Loucy (cell line): Measurements from ENCODE around the gene CD7.

Experiments used
- H2AFZ ChIP-seq: fragments of 200-600 bp; sonication (generic); 2 replicates; pipeline ENCODE4 v1.6.0; 2016; ENCODE audit warnings: antibody characterized with exemption, mild to moderate bottlenecking, low read length, moderate library complexity
- H3F3A ChIP-seq: fragments of 200-600 bp; 2 replicates; pipeline ENCODE4 v1.6.0; 2016; ENCODE audit warnings: antibody characterized with exemption, low read depth, mild to moderate bottlenecking
- H3K27me3 ChIP-seq: fragments of 200-600 bp; sonication (generic); 2 replicates; pipeline ENCODE4 v1.6.1; 2014; ENCODE audit warnings: low read length, mild to moderate bottlenecking; ENCODE audit not compliant: insufficient read depth, poor library complexity, severe bottlenecking
- H3K36me3 ChIP-seq: fragments of 200-600 bp; sonication (generic); 2 replicates; pipeline ENCODE4 v1.6.1; 2016; ENCODE audit warnings: low read length; ENCODE audit not compliant: insufficient read depth
- H3K4me1 ChIP-seq: fragments of 200-600 bp; sonication (generic); 2 replicates; pipeline ENCODE4 v1.5.1; 2014; ENCODE audit warnings: low read length, mild to moderate bottlenecking; ENCODE audit not compliant: insufficient read depth, poor library complexity, severe bottlenecking
- H3K4me2 ChIP-seq: fragments of 200-600 bp; sonication (generic); 2 replicates; pipeline ENCODE4 v1.6.0; 2014; ENCODE audit warnings: antibody characterized with exemption, low read length, low read depth, mild to moderate bottlenecking; ENCODE audit not compliant: poor library complexity, severe bottlenecking
- H3K4me3 ChIP-seq: fragments of 200-600 bp; sonication (generic); 2 replicates; pipeline ENCODE4 v1.5.1; 2014; ENCODE audit warnings: low read length, mild to moderate bottlenecking, mixed read lengths; ENCODE audit not compliant: poor library complexity, severe bottlenecking
- H3K79me2 ChIP-seq: fragments of 200-600 bp; sonication (generic); 2 replicates; pipeline ENCODE4 v1.6.1; 2014; ENCODE audit warnings: low read length; ENCODE audit not compliant: insufficient read depth
- H3K9ac ChIP-seq: fragments of 200-600 bp; sonication (generic); 2 replicates; pipeline ENCODE4 v1.6.0; 2014; ENCODE audit warnings: mild to moderate bottlenecking, low read depth, low read length, moderate library complexity; ENCODE audit not compliant: poor library complexity, severe bottlenecking
- H3K9me2 ChIP-seq: fragments of 200-600 bp; sonication (generic); replicated peaks from 2 replicates; pipeline ENCODE4 v1.6.1; 2016; ENCODE audit warnings: low read depth, low read length, mixed read lengths
- H3K9me3 ChIP-seq: fragments of 200-600 bp; sonication (generic); 2 replicates; pipeline ENCODE4 v1.6.1; 2014; ENCODE audit warnings: mild to moderate bottlenecking, antibody characterized with exemption, low read length, low read depth; ENCODE audit not compliant: insufficient read depth
- H4K20me1 ChIP-seq: fragments of 200-600 bp; sonication (generic); 2 replicates; pipeline ENCODE4 v1.6.0; 2014; ENCODE audit warnings: antibody characterized with exemption, low read length, mild to moderate bottlenecking; ENCODE audit not compliant: insufficient read depth, poor library complexity, severe bottlenecking
- EZH2phosphoT487 ChIP-seq: fragments of 200-600 bp; IDR thresholded peaks from 2 replicates; pipeline ENCODE4 v1.6.1; 2018; ENCODE audit warnings: antibody characterized with exemption, mild to moderate bottlenecking, moderate library complexity, borderline replicate concordance
- TF ChIP-seq, protein P1 (sequence below): fragments of 200-600 bp; sonication (generic); conservative IDR thresholded peaks from 2 replicates; pipeline ENCODE4 v1.5.1; 2014; ENCODE audit warnings: mild to moderate bottlenecking, antibody characterized with exemption, low read length

Gene CD7

DNA sequence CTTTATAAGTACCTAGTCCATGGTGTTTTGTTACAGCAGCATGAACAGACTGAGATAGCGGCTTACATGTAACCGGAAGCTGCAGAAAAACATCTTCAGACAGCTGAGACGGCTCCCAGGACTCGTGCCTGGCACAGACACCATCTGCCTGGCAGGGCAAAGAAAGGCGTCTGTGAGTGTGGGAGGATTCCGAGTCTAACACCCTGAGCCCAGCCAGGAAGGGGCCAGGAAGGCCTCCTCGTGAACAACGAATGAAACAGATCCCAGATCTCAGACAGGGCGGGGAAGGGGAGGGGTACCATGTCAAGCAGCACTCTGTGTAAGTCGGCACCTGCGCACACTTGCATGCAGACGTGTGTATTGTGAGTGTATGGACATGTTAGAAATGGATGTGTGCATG is 39.6 kb downstream of the CD7 start:
- H3K4me1 ChIP-seq: peaks cover 13% of the 10 kb centered on the region
- peaks cover 7% of the 10 kb centered on the region for H3K27me3 ChIP-seq
- H3K9me2 ChIP-seq: no peaks in the 10 kb centered on the region
- TF ChIP-seq, protein P1, sequence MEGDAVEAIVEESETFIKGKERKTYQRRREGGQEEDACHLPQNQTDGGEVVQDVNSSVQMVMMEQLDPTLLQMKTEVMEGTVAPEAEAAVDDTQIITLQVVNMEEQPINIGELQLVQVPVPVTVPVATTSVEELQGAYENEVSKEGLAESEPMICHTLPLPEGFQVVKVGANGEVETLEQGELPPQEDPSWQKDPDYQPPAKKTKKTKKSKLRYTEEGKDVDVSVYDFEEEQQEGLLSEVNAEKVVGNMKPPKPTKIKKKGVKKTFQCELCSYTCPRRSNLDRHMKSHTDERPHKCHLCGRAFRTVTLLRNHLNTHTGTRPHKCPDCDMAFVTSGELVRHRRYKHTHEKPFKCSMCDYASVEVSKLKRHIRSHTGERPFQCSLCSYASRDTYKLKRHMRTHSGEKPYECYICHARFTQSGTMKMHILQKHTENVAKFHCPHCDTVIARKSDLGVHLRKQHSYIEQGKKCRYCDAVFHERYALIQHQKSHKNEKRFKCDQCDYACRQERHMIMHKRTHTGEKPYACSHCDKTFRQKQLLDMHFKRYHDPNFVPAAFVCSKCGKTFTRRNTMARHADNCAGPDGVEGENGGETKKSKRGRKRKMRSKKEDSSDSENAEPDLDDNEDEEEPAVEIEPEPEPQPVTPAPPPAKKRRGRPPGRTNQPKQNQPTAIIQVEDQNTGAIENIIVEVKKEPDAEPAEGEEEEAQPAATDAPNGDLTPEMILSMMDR: no peak
- TF ChIP-seq EZH2phosphoT487: no peak
- no peaks in the 10 kb centered on the region; the same call in 1 of the 2 replicates for H3F3A ChIP-seq
- H3K36me3 ChIP-seq: no peaks in the 10 kb centered on the region
- no peaks in the 10 kb centered on the region for H3K9me3 ChIP-seq
- H3K79me2 ChIP-seq: peaks cover 6% of the 10 kb centered on the region
- peaks cover 3% of the 10 kb centered on the region for H4K20me1 ChIP-seq
- H3K9ac ChIP-seq: no peak overlapping the region
- H3K4me3 ChIP-seq: no peak overlapping the region
- no peak overlapping the region for H2AFZ ChIP-seq
- no peak overlapping the region for H3K4me2 ChIP-seq

DNA sequence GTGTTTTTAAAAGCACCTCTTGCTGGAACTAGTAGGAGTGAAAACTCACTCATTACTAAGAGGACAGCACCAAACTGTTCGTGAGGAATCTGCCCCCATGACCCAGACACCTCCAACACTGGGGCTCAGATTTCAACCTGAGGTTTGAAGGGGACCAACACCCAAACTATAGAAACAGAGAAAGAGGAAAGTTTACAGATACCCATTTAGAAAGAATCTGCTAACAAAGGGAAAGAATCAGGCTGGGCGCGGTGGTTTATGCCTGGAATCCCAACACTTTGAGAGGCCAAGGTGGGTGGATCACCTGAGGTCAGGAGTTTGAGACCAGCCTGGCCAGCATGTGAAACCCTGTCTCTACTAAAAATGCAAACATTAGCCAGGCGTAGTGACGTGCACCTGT is 40.5 kb downstream of the CD7 start:
- Histone ChIP-seq H3K4me3 (no peak overlapping the region), H3K9me2 (no peaks in the 10 kb centered on the region), H3K36me3 (no peaks in the 10 kb centered on the region), H3K9me3 (no peaks in the 10 kb centered on the region), H3K4me1 (peaks cover 18% of the 10 kb centered on the region), H3F3A (no peaks in the 10 kb centered on the region; the same call in 1 of the 2 replicates), H2AFZ (no peak overlapping the region), H3K9ac (no peak overlapping the region), H3K79me2 (peaks cover 14% of the 10 kb centered on the region), H4K20me1 (peaks cover 10% of the 10 kb centered on the region), H3K4me2 (no peak overlapping the region), H3K27me3 (peaks cover 7% of the 10 kb centered on the region)
- TF ChIP-seq, protein P1: no peak
- TF ChIP-seq EZH2phosphoT487: no peak

DNA sequence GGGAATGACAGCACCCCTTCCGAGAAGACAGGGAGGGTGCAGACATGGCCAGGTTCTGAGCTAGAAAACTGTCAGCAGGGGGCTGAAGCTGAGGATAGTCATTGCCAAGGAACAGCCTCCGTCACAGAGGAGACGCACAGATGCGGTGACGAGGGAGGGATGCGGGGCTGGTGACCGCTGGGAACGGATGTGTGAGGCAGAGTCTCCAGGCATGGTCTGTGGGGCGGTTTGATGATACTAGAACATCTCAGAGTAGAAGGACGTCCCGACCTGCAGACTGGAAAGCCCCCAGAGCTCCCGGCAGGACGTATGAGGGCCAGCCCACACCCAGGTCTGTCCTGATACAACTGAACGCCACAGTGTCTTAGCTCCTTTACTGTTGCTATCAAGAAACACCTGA is 42.1 kb downstream of the CD7 start:
- H3K4me3 ChIP-seq: no peak overlapping the region
- H3K79me2 ChIP-seq: peaks cover 30% of the 10 kb centered on the region
- no peaks in the 10 kb centered on the region; the same call in 1 of the 2 replicates for H3F3A ChIP-seq
- no peaks in the 10 kb centered on the region for H3K9me2 ChIP-seq
- peaks cover 27% of the 10 kb centered on the region for H4K20me1 ChIP-seq
- no peak overlapping the region for H2AFZ ChIP-seq
- H3K4me2 ChIP-seq: no peak overlapping the region
- H3K27me3 ChIP-seq: peaks cover 7% of the 10 kb centered on the region
- H3K9ac ChIP-seq: no peak overlapping the region
- peaks cover 7% of the 10 kb centered on the region; the same call in 1 of the 2 replicates for H3K36me3 ChIP-seq
- peaks cover 27% of the 10 kb centered on the region for H3K4me1 ChIP-seq
- no peaks in the 10 kb centered on the region for H3K9me3 ChIP-seq
- TF ChIP-seq, protein P1: no peak
- TF ChIP-seq EZH2phosphoT487: no peak
